ENCODE measurements around the gene SCAP.

Gene SCAP

GRCh38 chr3:47420511-47421484 is 54.9 kb downstream of the SCAP start:
- peaks cover 89% of the 10 kb centered on the region for H3K36me3 ChIP-seq

DNA sequence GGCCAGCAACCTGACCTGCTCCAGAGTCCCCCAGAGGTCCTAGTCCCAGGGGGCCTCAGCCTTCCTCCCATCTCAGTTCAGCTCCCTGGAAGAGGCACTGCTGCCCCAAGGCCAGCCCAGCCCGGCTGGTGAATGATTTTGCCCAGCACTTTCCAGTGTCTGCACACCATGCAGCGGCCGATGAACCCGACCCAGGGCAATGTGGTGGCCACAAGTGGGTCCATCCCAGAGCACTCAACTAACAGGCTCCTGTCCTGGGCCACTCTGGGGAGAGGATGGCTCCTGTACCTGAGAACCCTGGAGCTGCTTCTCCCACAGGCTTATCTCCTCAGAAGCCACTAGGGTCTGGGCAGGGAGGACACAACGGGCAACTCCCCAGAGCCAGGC is 55.7 kb downstream of the SCAP start:
- no peak for TF ChIP-seq CTCF (IDR thresholded peaks at IDR 0.05)
- H3K4me3 ChIP-seq (ENCODE audit: low read depth in 1 of 2, low read length in 1 of 2): no peak overlapping the region
- H3K36me3 ChIP-seq: peaks cover 89% of the 10 kb centered on the region
- H3K9me3 ChIP-seq: no peaks in the 10 kb centered on the region
- no peaks in the 10 kb centered on the region for H3K27me3 ChIP-seq
- peak overlapping the region; percentile 58 for H3K27ac ChIP-seq
- peaks cover 24 to 25% of the 10 kb centered on the region in 2 experiments for H3K4me1 ChIP-seq (ENCODE audit: control insufficient read depth in 1 of 2, insufficient read depth in 1 of 2, low read depth in 1 of 2, low read length in 1 of 2)

More at GRCh38 chr3:47420511-47421484, 54.9 kb downstream of the SCAP start:
- Histone ChIP-seq H3K27me3 (no peaks in the 10 kb centered on the region), H3K4me1 (ENCODE audit: control insufficient read depth in 1 of 2, insufficient read depth in 1 of 2, low read depth in 1 of 2, low read length in 1 of 2) (peaks cover 24 to 25% of the 10 kb centered on the region in 2 experiments), H3K27ac (peak overlapping the region; percentile 78), H3K4me3 (ENCODE audit: low read depth in 1 of 2, low read length in 1 of 2) (peak overlapping the region; percentile 22 to 55), H3K9me3 (no peaks in the 10 kb centered on the region)
- peak; percentile 97 for TF ChIP-seq CTCF (IDR thresholded peaks at IDR 0.05)

DNA sequence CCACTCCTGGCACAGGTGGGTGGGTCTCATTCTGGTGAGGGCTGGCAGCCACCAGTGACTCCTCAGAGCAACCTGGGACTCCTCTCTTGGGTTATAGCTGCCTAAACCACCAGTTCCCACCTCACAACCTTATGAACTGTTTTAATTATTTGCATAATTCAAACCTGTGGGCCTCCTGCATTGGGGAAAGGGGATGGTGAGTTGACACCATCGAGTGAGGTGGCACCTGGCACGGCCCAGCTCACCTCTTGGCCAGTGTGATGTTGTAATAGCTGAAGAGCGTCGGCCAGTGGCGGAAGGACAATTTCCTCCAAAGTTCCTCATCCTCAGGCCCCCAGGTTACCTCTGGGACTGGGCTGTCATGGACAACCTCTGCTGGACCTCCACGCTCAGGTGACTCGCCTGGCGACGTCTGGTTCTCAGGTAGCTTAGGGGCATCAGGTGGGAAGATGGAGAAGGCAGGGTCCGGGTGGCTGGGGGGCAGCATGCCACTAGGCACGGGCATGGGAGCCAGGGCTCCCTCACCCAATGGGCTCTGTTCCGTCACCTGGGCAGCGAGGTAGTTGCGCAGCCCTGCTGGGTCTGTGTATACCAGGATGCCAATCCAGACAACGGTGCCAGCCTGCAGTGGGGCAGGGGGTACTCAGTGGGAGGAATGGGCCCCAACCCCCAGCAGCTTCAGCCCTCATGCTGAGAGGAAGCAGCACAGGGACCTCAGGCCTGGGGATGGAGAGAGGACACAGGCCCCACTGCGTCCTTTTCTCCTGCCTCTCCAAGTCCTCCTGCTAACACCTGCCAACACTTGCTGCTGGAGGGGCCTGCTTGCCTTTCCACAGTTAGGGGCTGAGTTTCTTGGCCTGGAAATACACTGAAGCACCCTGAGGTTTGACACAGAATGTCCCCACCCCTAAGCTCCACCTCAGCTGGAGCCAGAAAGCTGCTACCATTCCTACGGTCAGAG is 56.4 kb downstream of the SCAP start:
- H3K4me1 ChIP-seq (ENCODE audit: control insufficient read depth in 1 of 2, insufficient read depth in 1 of 2, low read depth in 1 of 2, low read length in 1 of 2): peaks cover 24 to 25% of the 10 kb centered on the region in 2 experiments
- no peak for TF ChIP-seq CTCF (IDR thresholded peaks at IDR 0.05)
- no peak overlapping the region for H3K4me3 ChIP-seq (ENCODE audit: low read depth in 1 of 2, low read length in 1 of 2)
- H3K36me3 ChIP-seq: peaks cover 89% of the 10 kb centered on the region
- H3K27ac ChIP-seq: peak overlapping the region; percentile 58
- H3K9me3 ChIP-seq: no peaks in the 10 kb centered on the region
- H3K27me3 ChIP-seq: no peaks in the 10 kb centered on the region

- Histone ChIP-seq H3K27ac (peak overlapping the region; percentile 58), H3K36me3 (peaks cover 89% of the 10 kb centered on the region), H3K4me3 (ENCODE audit: low read depth in 1 of 2, low read length in 1 of 2) (no peak overlapping the region), H3K4me1 (ENCODE audit: control insufficient read depth in 1 of 2, insufficient read depth in 1 of 2, low read depth in 1 of 2, low read length in 1 of 2) (peaks cover 24 to 25% of the 10 kb centered on the region in 2 experiments), H3K27me3 (no peaks in the 10 kb centered on the region), H3K9me3 (no peaks in the 10 kb centered on the region)
- TF ChIP-seq CTCF (IDR thresholded peaks at IDR 0.05): no peak
Observed at GRCh38 chr3:47418167-47419082, 57.3 kb downstream of the SCAP start.

Data from neutrophil (primary cell).